ENCODE results near the gene CSRP1.

Gene CSRP1

DNA sequence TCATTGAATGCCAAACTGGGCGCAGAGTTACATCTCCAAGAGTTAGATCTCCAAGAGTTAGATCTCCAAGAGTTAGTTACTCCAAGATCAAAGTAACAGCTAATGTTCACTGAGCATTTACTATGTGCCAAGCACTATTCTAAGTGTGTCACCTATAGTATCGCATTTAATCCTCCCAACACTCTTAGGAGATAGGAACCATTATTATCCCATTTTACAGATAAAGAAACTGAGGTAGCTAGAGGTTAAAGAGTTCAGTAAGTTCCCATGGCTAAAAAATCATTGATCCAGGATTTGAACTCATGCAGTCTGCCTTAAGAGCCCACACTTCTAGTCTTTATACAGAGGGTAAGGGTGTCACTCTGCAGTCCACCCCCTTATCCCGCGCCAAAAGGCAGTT lies 30.5 kb upstream of the CSRP1 start:
- no peak for TF ChIP-seq GABPA (IDR thresholded peaks at IDR 0.05; ENCODE audit: low read depth)
- H3K4me3 ChIP-seq (replicated peaks; ENCODE audit: insufficient read depth, low read length) = no peak overlapping the region
- no peak for DNase-seq (ENCODE audit: low read depth in 1 of 2, low spot score in 1 of 2)
- H3K27me3 ChIP-seq (ENCODE audit: insufficient read depth, poor library complexity, severe bottlenecking) = peaks cover 47% of the 10 kb centered on the region
- H3K27ac ChIP-seq (replicated peaks) = no peak overlapping the region

DNA sequence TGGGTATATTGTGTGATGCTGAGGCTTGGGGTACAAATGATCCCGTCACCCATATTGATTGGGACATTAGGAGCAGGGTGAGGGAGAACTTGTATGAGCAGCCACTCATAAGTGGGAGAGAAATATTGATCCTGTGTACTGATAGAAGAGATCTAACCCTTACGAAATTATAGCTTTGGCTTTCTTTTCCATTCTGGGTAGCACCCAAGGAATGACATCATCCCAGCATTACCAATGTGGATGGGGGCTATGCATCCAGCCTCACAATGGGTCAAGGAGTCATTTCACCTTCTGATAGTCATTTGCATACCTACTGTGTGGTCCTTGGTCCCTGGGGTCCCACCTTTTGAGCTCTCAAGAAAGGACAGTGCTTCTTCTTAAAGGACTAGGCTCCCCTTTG lies 30.1 kb upstream of the CSRP1 start:
- no peak overlapping the region for H3K27ac ChIP-seq (replicated peaks)
- TF ChIP-seq, protein P1, sequence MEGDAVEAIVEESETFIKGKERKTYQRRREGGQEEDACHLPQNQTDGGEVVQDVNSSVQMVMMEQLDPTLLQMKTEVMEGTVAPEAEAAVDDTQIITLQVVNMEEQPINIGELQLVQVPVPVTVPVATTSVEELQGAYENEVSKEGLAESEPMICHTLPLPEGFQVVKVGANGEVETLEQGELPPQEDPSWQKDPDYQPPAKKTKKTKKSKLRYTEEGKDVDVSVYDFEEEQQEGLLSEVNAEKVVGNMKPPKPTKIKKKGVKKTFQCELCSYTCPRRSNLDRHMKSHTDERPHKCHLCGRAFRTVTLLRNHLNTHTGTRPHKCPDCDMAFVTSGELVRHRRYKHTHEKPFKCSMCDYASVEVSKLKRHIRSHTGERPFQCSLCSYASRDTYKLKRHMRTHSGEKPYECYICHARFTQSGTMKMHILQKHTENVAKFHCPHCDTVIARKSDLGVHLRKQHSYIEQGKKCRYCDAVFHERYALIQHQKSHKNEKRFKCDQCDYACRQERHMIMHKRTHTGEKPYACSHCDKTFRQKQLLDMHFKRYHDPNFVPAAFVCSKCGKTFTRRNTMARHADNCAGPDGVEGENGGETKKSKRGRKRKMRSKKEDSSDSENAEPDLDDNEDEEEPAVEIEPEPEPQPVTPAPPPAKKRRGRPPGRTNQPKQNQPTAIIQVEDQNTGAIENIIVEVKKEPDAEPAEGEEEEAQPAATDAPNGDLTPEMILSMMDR (IDR thresholded peaks at IDR 0.05; ENCODE audit: insufficient read depth, low read length) = no peak
- TF ChIP-seq, protein P2, sequence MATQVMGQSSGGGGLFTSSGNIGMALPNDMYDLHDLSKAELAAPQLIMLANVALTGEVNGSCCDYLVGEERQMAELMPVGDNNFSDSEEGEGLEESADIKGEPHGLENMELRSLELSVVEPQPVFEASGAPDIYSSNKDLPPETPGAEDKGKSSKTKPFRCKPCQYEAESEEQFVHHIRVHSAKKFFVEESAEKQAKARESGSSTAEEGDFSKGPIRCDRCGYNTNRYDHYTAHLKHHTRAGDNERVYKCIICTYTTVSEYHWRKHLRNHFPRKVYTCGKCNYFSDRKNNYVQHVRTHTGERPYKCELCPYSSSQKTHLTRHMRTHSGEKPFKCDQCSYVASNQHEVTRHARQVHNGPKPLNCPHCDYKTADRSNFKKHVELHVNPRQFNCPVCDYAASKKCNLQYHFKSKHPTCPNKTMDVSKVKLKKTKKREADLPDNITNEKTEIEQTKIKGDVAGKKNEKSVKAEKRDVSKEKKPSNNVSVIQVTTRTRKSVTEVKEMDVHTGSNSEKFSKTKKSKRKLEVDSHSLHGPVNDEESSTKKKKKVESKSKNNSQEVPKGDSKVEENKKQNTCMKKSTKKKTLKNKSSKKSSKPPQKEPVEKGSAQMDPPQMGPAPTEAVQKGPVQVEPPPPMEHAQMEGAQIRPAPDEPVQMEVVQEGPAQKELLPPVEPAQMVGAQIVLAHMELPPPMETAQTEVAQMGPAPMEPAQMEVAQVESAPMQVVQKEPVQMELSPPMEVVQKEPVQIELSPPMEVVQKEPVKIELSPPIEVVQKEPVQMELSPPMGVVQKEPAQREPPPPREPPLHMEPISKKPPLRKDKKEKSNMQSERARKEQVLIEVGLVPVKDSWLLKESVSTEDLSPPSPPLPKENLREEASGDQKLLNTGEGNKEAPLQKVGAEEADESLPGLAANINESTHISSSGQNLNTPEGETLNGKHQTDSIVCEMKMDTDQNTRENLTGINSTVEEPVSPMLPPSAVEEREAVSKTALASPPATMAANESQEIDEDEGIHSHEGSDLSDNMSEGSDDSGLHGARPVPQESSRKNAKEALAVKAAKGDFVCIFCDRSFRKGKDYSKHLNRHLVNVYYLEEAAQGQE (IDR thresholded peaks at IDR 0.05; ENCODE audit: insufficient replicate concordance, low read depth) = no peak
- TF ChIP-seq SPI1 (IDR thresholded peaks at IDR 0.05; ENCODE audit: borderline replicate concordance, low read depth) (no peak), GABPA (IDR thresholded peaks at IDR 0.05; ENCODE audit: low read depth) (no peak), POLR2AphosphoS5 (IDR thresholded peaks at IDR 0.05; ENCODE audit: low read depth) (no peak)
- DNase-seq (ENCODE audit: low read depth in 1 of 2, low spot score in 1 of 2) = no peak
- no peak overlapping the region for H3K4me3 ChIP-seq (replicated peaks; ENCODE audit: insufficient read depth, low read length)
- peaks cover 44% of the 10 kb centered on the region for H3K27me3 ChIP-seq (ENCODE audit: insufficient read depth, poor library complexity, severe bottlenecking)

DNA sequence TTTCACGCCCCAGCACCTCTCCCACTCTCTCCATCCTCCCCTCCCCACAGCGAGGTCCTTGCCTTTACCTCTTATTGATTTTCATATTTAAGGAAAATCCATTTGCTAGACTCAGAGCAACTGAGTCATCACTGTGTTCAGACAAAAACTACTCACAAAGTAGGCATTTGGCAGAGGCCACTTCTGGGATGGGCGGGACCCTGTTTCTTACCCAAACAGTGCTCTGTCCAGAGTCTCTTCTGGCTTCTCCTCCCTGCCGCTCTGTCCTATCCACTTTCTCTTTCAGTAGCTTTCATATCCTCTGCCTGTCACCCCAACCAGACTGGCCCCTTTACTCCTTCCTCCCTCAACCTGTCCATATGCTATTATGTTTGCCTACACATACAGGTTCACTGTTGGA lies 29.6 kb upstream of the CSRP1 start:
- no peak for DNase-seq (ENCODE audit: low read depth in 1 of 2, low spot score in 1 of 2)
- Histone ChIP-seq H3K27me3 (ENCODE audit: insufficient read depth, poor library complexity, severe bottlenecking) (peaks cover 44% of the 10 kb centered on the region), H3K4me3 (replicated peaks; ENCODE audit: insufficient read depth, low read length) (no peak overlapping the region), H3K27ac (replicated peaks) (no peak overlapping the region)
- TF ChIP-seq GABPA (IDR thresholded peaks at IDR 0.05; ENCODE audit: low read depth) (no peak), SPI1 (IDR thresholded peaks at IDR 0.05; ENCODE audit: borderline replicate concordance, low read depth) (no peak)
- TF ChIP-seq, protein P1 (IDR thresholded peaks at IDR 0.05; ENCODE audit: insufficient read depth, low read length) = no peak
- TF ChIP-seq, protein P2 (IDR thresholded peaks at IDR 0.05; ENCODE audit: insufficient replicate concordance, low read depth) = no peak

DNA sequence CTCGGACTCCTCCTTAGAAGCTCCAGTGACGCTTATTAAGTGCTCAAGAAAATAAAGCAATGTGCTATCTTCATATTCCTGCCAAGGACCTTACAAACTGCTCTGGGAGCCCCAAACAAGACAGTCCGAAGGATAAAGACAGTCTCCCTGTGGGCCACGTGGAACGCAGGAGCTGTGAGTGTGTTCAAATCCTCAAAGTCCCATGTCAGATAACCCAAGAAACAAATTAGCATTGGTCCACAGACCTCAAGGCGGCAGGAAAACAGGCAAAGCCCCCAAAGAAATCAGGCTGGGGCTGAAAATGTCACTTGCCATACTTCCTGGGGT lies 29.0 kb upstream of the CSRP1 start:
- H3K4me3 ChIP-seq (replicated peaks; ENCODE audit: insufficient read depth, low read length) = no peak overlapping the region

More for the DNA sequence above, 29.0 kb upstream of the CSRP1 start:
- Histone ChIP-seq H3K27ac (replicated peaks) (no peak overlapping the region), H3K27me3 (ENCODE audit: insufficient read depth, poor library complexity, severe bottlenecking) (peaks cover 39% of the 10 kb centered on the region)
- TF ChIP-seq POLR2AphosphoS5 (IDR thresholded peaks at IDR 0.05; ENCODE audit: low read depth) (no peak), GABPA (IDR thresholded peaks at IDR 0.05; ENCODE audit: low read depth) (no peak), SPI1 (IDR thresholded peaks at IDR 0.05; ENCODE audit: borderline replicate concordance, low read depth) (no peak)
- TF ChIP-seq, protein P2 (IDR thresholded peaks at IDR 0.05; ENCODE audit: insufficient replicate concordance, low read depth) = no peak
- TF ChIP-seq, protein P1 (IDR thresholded peaks at IDR 0.05; ENCODE audit: insufficient read depth, low read length) = no peak
- no peak for DNase-seq (ENCODE audit: low read depth in 1 of 2, low spot score in 1 of 2)

All from HL-60 (cell line).